Choroid plexus epithelial cell (primary cell): ENCODE measurements around the gene FAM240B.

Source experiments
- DNase-seq: peaks from one replicate; pipeline ENCODE4 v3.0.0-alpha.2; 2010; ENCODE audit warnings: low read depth
- H3K4me3 ChIP-seq: 2 replicates; pipeline ENCODE4 v1.5.1; 2011; ENCODE audit warnings: low read depth, mild to moderate bottlenecking, control low read depth, low read length, moderate library complexity
- TF ChIP-seq, protein P1 (sequence below): conservative IDR thresholded peaks from 2 replicates; pipeline ENCODE4 v1.5.1; 2011; ENCODE audit warnings: low read depth, mild to moderate bottlenecking, control low read depth, inconsistent platforms, low read length, moderate library complexity

Gene FAM240B

DNA sequence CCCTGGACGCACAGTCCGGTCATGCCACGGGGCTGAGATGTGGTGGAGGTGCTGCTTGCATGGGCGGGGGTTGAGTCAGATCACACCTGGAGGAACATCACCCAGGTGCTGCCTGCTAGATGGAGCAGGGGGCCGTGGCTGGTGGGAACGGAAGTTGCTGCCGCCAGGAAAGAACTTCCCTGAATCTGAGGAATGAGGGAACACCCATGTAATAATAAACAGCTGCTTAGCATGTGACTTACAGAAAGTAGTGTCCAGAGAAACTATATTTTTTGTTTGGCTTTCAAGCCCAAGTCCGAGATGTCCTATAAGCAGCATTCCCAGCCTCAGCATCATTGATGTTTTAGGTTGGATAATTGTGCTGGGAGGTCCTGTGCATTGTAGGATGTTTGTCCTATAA lies 27.1 kb upstream of the FAM240B start:
- peak overlapping the region; percentile 13 for H3K4me3 ChIP-seq
- no peak for DNase-seq
- TF ChIP-seq, protein P1, sequence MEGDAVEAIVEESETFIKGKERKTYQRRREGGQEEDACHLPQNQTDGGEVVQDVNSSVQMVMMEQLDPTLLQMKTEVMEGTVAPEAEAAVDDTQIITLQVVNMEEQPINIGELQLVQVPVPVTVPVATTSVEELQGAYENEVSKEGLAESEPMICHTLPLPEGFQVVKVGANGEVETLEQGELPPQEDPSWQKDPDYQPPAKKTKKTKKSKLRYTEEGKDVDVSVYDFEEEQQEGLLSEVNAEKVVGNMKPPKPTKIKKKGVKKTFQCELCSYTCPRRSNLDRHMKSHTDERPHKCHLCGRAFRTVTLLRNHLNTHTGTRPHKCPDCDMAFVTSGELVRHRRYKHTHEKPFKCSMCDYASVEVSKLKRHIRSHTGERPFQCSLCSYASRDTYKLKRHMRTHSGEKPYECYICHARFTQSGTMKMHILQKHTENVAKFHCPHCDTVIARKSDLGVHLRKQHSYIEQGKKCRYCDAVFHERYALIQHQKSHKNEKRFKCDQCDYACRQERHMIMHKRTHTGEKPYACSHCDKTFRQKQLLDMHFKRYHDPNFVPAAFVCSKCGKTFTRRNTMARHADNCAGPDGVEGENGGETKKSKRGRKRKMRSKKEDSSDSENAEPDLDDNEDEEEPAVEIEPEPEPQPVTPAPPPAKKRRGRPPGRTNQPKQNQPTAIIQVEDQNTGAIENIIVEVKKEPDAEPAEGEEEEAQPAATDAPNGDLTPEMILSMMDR, result no peak

DNA sequence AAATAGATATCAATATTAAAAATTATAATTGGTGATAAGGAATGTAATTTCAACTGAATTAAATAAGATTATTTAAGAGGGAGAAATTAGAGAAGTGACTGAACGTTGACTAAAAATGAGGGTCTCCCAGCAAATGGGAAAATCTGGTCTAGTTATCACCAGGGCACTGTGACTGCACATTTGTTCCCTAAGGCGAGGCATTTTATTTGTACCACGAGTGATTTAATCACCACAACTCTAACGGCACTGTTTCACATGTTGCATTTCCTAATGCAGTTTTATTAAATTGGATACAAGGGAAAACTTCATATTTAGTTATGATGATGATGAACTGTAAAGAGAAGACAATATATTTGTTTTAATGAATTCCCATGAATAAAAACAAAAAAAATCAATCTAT lies 26.4 kb upstream of the FAM240B start:
- no peak for DNase-seq
- no peak overlapping the region for H3K4me3 ChIP-seq
- TF ChIP-seq, protein P1, result no peak

DNA sequence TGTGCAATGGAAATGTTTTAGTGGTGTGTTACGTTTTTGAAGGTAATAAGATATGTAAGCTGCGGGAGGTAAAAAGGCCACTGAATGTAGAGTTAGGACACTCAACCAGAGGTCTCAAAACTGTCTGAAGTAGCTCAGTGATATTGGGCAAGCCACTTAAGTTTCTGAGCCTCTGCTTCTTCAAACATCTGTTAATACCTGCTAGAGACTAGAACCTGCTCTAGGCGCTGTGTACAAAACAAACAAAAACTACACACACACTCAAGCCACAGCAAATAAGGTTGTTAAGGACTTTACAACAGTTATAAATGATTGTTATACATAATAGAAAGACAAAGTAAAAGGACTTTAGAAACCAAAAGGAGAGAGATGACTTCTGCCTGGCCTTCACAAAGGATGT lies 24.6 kb upstream of the FAM240B start:
- TF ChIP-seq, protein P1, result no peak
- no peak for DNase-seq
- no peak overlapping the region for H3K4me3 ChIP-seq

DNA sequence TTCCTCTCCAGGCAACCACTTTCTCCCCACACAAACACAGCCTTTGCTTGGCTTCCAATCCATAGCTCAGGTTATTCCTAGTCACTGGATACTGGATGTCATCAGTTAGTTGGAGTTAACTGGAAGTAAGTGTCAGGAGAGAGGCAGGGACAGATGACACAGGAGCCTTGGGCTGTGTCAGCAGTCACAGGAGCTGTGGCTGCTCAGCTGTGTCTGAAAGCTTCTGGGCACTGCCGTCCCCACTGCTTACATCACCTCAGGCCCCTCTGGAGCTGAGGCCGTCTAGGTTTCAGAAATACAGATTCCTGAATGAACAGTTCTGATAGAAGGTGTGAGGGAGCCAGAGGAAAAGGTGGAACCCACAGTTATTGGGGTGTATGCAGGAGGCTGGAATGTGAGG lies 17.3 kb upstream of the FAM240B start:
- DNase-seq, result no peak
- H3K4me3 ChIP-seq, result no peak overlapping the region
- TF ChIP-seq, protein P1, result no peak

DNA sequence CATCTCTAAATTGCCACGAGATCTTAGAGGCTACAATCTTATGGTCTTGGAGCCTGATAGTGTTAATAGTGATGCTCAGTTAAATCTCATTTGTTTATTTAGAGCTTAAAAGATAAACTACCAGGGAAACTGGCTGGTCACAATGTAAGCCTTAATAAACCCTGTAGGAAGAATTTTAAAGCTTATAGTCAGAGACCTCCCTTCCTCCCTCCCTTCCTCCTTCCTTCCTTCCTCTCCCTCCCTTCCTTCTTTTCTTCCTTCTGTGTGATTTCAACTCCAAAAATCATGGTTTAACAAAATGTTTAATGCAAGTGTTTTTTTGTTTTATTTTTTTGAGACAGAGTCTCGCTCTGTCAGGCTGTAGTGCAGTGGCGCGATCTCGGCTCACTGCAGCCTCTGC lies 14.9 kb upstream of the FAM240B start:
- H3K4me3 ChIP-seq, result no peak overlapping the region
- DNase-seq, result no peak
- TF ChIP-seq, protein P1, result no peak

DNA sequence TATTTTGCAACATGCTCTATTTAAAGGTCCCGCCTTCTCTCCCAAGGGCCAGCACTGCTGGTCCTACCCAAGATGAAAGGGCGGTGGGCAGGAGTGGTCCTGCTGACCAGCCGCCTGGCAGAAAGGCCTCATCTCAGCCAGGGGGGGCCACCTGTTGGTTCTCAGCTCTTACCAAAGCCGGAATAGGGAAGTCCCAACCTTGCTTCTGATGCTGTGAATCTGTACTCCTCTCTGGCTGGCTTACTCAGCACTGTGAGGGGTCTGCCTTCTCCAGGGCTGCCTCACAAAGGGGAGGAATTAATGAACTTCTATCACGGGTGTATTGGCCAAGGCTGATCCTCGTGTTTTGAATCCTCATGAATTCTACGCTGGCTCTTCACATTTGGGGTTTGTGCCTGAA lies 13.6 kb upstream of the FAM240B start:
- TF ChIP-seq, protein P1, result no peak
- H3K4me3 ChIP-seq, result no peak overlapping the region
- DNase-seq, result no peak

DNA sequence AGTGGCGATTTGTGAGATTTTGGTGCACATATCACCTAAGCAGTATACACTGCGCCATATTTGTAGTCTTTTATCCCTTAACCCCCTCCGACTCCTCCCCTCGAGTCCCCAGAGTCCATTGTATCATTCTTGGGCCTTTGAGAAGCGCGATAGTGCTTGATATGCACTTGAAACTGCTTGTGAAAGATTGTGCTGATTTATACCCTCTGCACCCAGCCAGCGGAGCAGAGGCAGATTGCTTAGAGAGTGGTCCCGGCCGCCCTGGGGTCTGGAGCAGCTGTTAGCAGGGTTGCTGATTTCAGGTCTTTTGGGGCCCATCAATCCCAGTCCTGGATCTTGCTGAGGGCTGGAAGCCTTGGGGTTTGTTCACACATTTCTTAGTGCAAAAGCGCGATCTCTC lies 13.0 kb upstream of the FAM240B start:
- no peak for DNase-seq
- TF ChIP-seq, protein P1, result no peak
- H3K4me3 ChIP-seq, result no peak overlapping the region
